ENCODE data around the gene COPS3.

- TF ChIP-seq CTCF (IDR thresholded peaks at IDR 0.05; ENCODE audit: borderline replicate concordance, extremely low read depth, low read length, poor library complexity, severe bottlenecking) (no peak), EZH2 (IDR thresholded peaks at IDR 0.05; ENCODE audit: borderline replicate concordance, low read depth, low read length, severe bottlenecking) (no peak)
These were observed 24.7 kb downstream of the COPS3 start for GRCh38 chr17:17256316-17256715.

Measured in DND-41 (cell line).